GM23338 (cell line): ENCODE data around the gene ADGRB2. TPM values are rescaled to one million over a fixed set of nuclear protein-coding genes. Genes with fewer than 3 reads are reported as not detected.
A peak's percentile ranks its signal among the peaks of the same experiment; 100 is the strongest.

Source experiments
- ATAC-seq: fragments of 200-7000 bp; cut with Tn5 transposase; 3 replicates; pipeline ENCODE4 v1.9.1; 2020
- DNase-seq: peaks from one replicate; pipeline ENCODE4 v3.0.0-alpha.2; 2015; ENCODE audit warnings: low spot score
- H2AFZ ChIP-seq: fragments of 200-600 bp; sonication (generic); 2 replicates; pipeline ENCODE4 v1.8.0; 2016; ENCODE audit warnings: antibody characterized with exemption, mild to moderate bottlenecking, moderate library complexity
- H3F3A ChIP-seq: fragments of 200-600 bp; sonication (generic); replicated peaks from 2 replicates; pipeline ENCODE4 v1.8.0; 2017; ENCODE audit warnings: antibody characterized with exemption, mixed run types, low read depth
- H3K27ac ChIP-seq: fragments of 200-600 bp; sonication (generic); 2 replicates; pipeline ENCODE4 v1.6.1; 2016; ENCODE audit warnings: low read depth
- H3K27me3 ChIP-seq: fragments of 200-600 bp; sonication (generic); 2 replicates; pipeline ENCODE4 v1.8.0; 2016; ENCODE audit warnings: mild to moderate bottlenecking, mixed run types, moderate library complexity; ENCODE audit not compliant: insufficient read depth
- H3K36me3 ChIP-seq: fragments of 200-600 bp; sonication (generic); 2 replicates; pipeline ENCODE4 v1.8.0; 2016; ENCODE audit warnings: mild to moderate bottlenecking; ENCODE audit not compliant: insufficient read depth
- H3K4me1 ChIP-seq: fragments of 200-600 bp; sonication (generic); 2 replicates; pipeline ENCODE4 v1.8.0; 2016; ENCODE audit warnings: mild to moderate bottlenecking, moderate library complexity; ENCODE audit not compliant: insufficient read depth
- H3K4me2 ChIP-seq: fragments of 200-600 bp; sonication (generic); 2 replicates; pipeline ENCODE4 v1.7.1; 2017; ENCODE audit warnings: mixed run types
- H3K4me3 ChIP-seq: fragments of 200-600 bp; sonication (generic); 2 replicates; pipeline ENCODE4 v1.6.1; 2016; ENCODE audit warnings: mixed run types
- H3K79me2 ChIP-seq: fragments of 200-600 bp; sonication (generic); replicated peaks from 2 replicates; pipeline ENCODE4 v1.8.0; 2017; ENCODE audit warnings: mild to moderate bottlenecking; ENCODE audit not compliant: insufficient read depth
- H3K9me2 ChIP-seq: fragments of 200-600 bp; sonication (generic); 2 replicates; pipeline ENCODE4 v1.8.0; 2017; ENCODE audit not compliant: insufficient read depth
- H4K20me1 ChIP-seq: fragments of 200-600 bp; sonication (generic); replicated peaks from 2 replicates; pipeline ENCODE4 v1.8.0; 2017; ENCODE audit warnings: mild to moderate bottlenecking; ENCODE audit not compliant: insufficient read depth
- H3K27ac Mint-ChIP-seq: 2 replicates; pipeline ENCODE4 v1.8.0; 2020; ENCODE audit warnings: inconsistent platforms, mild to moderate bottlenecking, moderate library complexity, mixed read lengths
- H3K27me3 Mint-ChIP-seq: 3 replicates; pipeline ENCODE4 v1.8.0; 2022; ENCODE audit warnings: low read depth, mild to moderate bottlenecking, moderate library complexity, mixed read lengths, inconsistent platforms; ENCODE audit not compliant: insufficient read depth, poor library complexity
- H3K36me3 Mint-ChIP-seq: 3 replicates; pipeline ENCODE4 v1.8.0; 2021; ENCODE audit warnings: low read depth, mild to moderate bottlenecking, inconsistent platforms, moderate library complexity, mixed read lengths
- H3K4me1 Mint-ChIP-seq: 3 replicates; pipeline ENCODE4 v1.8.0; 2020; ENCODE audit warnings: mild to moderate bottlenecking, inconsistent platforms, mixed read lengths
- H3K4me3 Mint-ChIP-seq: 3 replicates; pipeline ENCODE4 v1.8.0; 2021; ENCODE audit warnings: moderate library complexity, mild to moderate bottlenecking, inconsistent platforms, mixed read lengths
- H3K9me3 Mint-ChIP-seq: 3 replicates; pipeline ENCODE4 v1.8.0; 2020; ENCODE audit warnings: moderate library complexity, mild to moderate bottlenecking, inconsistent platforms, mixed read lengths
- CREB1 ChIP-seq: fragments of 250-450 bp; sonication (Bioruptor Pico); IDR thresholded peaks from 2 replicates; pipeline ENCODE4 v1.5.0; 2020; ENCODE audit warnings: low read depth, mild to moderate bottlenecking, moderate library complexity
- EZH2 ChIP-seq: fragments of 200-600 bp; sonication (generic); IDR thresholded peaks from one replicate; pipeline ENCODE4 v1.8.0; 2017; ENCODE audit warnings: antibody characterized with exemption, mild to moderate bottlenecking, low read depth; ENCODE audit not compliant: unreplicated experiment
- NANOG ChIP-seq: IDR thresholded peaks from 2 replicates; pipeline ENCODE4 v1.6.1; 2016; ENCODE audit warnings: antibody characterized with exemption, borderline replicate concordance
- POLR2AphosphoS5 ChIP-seq: IDR thresholded peaks from 2 replicates; pipeline ENCODE4 v1.6.1; 2016; ENCODE audit warnings: antibody characterized with exemption, low read depth
- STAT1 ChIP-seq: IDR thresholded peaks from one replicate; pipeline ENCODE4 v1.6.1; 2016; ENCODE audit warnings: antibody characterized with exemption; ENCODE audit not compliant: unreplicated experiment
- ZNF114 ChIP-seq: fragments of 250-450 bp; sonication (Bioruptor Pico); IDR thresholded peaks from 2 replicates; pipeline ENCODE4 v1.5.0; 2020; ENCODE audit warnings: mild to moderate bottlenecking, moderate library complexity
- ZNF331 ChIP-seq: fragments of 250-450 bp; sonication (Bioruptor Pico); IDR thresholded peaks from 2 replicates; pipeline ENCODE4 v1.5.0; 2020; ENCODE audit warnings: low read depth, mild to moderate bottlenecking, moderate library complexity
- polyA plus RNA-seq: library from polyadenylated mRNA; unstranded; fragments of >200 nt; fragmentation: Nextera tagmentation; extraction: Ambion mirVana; gene quantifications from 2 replicates; pipeline ENCODE4 v1.2.1, GENCODE V29; 2016
- total RNA-seq: library from RNA; depleted of rRNA; stranded (reverse); fragments of >200 nt; shearing (Covaris generic); gene quantifications from 2 replicates; pipeline ENCODE4 v1.2.3, GENCODE V29; 2014
- TF ChIP-seq, protein P1 (sequence below): IDR thresholded peaks from 2 replicates; pipeline ENCODE4 v1.6.1; 2016; ENCODE audit warnings: antibody characterized with exemption
- TF ChIP-seq, protein P2 (sequence below), 2 experiments: fragments of 200-600 bp in 1 of 2; sonication (generic) in 1 of 2; conservative IDR thresholded peaks; 2 replicates each; pipeline versions ENCODE4 v1.5.1 to v1.6.1; 2016 to 2017; ENCODE audit warnings: antibody characterized with exemption in 2 of 2, low read depth in 2 of 2, mild to moderate bottlenecking in 2 of 2, moderate library complexity in 1 of 2
- TF ChIP-seq, protein P3 (sequence below): fragments of 250-450 bp; sonication (Bioruptor Pico); IDR thresholded peaks from 2 replicates; pipeline ENCODE4 v1.5.0; 2020; ENCODE audit warnings: mild to moderate bottlenecking, moderate library complexity
- TF ChIP-seq, protein P4 (sequence below): IDR thresholded peaks from one replicate; pipeline ENCODE4 v1.6.1; 2018; ENCODE audit warnings: antibody characterized with exemption; ENCODE audit not compliant: unreplicated experiment

The ADGRB2 gene
- total and polyA plus RNA-seq, 2 experiments from 2014 or later: 8.0 to 27.8 TPM

DNA sequence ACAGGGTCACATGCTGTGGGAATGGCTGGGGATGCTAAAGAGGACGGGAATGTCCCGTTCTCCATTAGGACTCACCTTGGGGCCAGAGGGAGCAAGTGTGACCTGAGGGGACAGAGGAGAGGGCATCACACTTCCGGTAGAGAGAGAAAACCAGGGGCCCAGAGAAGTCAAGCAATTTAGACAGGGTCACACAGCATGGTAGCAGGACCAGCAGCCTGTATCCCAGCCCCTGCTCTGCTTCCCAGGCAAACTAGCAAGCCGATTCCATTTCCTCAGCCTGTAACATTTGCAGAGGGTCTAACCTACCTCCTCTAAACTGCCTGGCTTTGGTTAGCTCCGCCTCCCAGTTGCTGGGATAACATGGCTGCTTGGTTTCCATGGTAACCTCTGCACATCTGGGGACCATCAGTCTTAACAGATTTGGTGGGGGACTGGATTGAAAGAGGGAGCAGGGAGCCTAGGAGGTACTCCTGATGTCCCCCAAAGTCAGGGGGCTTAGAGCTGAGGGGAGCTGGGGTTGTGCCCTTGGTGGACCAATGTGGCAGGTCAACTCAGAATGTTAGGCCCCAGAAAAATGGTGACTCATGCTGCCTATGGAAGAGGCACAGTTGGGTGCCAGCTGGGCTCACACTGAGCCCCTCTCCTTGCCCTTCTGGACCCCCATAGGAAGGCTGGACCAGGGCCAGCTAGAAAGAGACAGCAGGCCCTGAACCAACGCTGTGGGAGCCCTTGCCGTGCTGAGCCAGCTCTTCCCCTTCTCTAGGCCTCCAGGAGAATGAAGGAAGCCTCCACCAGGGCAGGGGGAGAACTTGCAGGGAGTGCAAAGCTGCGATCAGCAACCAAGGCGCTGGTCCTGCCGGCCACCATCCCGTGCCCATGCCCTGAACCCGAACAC is 69.8 kb downstream of the ADGRB2 start:
- Histone ChIP-seq H3K4me1 (no peaks in the 10 kb centered on the region), H3K4me3 (no peak overlapping the region), H3K79me2 (no peaks in the 10 kb centered on the region), H3K36me3 (no peaks in the 10 kb centered on the region), H3K27ac (no peak overlapping the region), H2AFZ (no peak overlapping the region), H4K20me1 (no peaks in the 10 kb centered on the region), H3K27me3 (no peaks in the 10 kb centered on the region), H3K4me2 (no peak overlapping the region), H3K9me2 (no peaks in the 10 kb centered on the region), H3F3A (no peaks in the 10 kb centered on the region)
- no peak overlapping the region for H3K4me3 Mint-ChIP-seq
- no peak for TF ChIP-seq EZH2
- TF ChIP-seq POLR2AphosphoS5: no peak
- TF ChIP-seq, protein P1, sequence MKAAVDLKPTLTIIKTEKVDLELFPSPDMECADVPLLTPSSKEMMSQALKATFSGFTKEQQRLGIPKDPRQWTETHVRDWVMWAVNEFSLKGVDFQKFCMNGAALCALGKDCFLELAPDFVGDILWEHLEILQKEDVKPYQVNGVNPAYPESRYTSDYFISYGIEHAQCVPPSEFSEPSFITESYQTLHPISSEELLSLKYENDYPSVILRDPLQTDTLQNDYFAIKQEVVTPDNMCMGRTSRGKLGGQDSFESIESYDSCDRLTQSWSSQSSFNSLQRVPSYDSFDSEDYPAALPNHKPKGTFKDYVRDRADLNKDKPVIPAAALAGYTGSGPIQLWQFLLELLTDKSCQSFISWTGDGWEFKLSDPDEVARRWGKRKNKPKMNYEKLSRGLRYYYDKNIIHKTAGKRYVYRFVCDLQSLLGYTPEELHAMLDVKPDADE: no peak
- TF ChIP-seq STAT1: no peak
- TF ChIP-seq, protein P2, sequence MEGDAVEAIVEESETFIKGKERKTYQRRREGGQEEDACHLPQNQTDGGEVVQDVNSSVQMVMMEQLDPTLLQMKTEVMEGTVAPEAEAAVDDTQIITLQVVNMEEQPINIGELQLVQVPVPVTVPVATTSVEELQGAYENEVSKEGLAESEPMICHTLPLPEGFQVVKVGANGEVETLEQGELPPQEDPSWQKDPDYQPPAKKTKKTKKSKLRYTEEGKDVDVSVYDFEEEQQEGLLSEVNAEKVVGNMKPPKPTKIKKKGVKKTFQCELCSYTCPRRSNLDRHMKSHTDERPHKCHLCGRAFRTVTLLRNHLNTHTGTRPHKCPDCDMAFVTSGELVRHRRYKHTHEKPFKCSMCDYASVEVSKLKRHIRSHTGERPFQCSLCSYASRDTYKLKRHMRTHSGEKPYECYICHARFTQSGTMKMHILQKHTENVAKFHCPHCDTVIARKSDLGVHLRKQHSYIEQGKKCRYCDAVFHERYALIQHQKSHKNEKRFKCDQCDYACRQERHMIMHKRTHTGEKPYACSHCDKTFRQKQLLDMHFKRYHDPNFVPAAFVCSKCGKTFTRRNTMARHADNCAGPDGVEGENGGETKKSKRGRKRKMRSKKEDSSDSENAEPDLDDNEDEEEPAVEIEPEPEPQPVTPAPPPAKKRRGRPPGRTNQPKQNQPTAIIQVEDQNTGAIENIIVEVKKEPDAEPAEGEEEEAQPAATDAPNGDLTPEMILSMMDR (conservative IDR thresholded peaks at IDR 0.05; ENCODE audit: low read depth in 2 of 2): no peak
- TF ChIP-seq ZNF331 (CRISPR knock-in tag): no peak
- no peak for TF ChIP-seq CREB1
- TF ChIP-seq, protein P3, sequence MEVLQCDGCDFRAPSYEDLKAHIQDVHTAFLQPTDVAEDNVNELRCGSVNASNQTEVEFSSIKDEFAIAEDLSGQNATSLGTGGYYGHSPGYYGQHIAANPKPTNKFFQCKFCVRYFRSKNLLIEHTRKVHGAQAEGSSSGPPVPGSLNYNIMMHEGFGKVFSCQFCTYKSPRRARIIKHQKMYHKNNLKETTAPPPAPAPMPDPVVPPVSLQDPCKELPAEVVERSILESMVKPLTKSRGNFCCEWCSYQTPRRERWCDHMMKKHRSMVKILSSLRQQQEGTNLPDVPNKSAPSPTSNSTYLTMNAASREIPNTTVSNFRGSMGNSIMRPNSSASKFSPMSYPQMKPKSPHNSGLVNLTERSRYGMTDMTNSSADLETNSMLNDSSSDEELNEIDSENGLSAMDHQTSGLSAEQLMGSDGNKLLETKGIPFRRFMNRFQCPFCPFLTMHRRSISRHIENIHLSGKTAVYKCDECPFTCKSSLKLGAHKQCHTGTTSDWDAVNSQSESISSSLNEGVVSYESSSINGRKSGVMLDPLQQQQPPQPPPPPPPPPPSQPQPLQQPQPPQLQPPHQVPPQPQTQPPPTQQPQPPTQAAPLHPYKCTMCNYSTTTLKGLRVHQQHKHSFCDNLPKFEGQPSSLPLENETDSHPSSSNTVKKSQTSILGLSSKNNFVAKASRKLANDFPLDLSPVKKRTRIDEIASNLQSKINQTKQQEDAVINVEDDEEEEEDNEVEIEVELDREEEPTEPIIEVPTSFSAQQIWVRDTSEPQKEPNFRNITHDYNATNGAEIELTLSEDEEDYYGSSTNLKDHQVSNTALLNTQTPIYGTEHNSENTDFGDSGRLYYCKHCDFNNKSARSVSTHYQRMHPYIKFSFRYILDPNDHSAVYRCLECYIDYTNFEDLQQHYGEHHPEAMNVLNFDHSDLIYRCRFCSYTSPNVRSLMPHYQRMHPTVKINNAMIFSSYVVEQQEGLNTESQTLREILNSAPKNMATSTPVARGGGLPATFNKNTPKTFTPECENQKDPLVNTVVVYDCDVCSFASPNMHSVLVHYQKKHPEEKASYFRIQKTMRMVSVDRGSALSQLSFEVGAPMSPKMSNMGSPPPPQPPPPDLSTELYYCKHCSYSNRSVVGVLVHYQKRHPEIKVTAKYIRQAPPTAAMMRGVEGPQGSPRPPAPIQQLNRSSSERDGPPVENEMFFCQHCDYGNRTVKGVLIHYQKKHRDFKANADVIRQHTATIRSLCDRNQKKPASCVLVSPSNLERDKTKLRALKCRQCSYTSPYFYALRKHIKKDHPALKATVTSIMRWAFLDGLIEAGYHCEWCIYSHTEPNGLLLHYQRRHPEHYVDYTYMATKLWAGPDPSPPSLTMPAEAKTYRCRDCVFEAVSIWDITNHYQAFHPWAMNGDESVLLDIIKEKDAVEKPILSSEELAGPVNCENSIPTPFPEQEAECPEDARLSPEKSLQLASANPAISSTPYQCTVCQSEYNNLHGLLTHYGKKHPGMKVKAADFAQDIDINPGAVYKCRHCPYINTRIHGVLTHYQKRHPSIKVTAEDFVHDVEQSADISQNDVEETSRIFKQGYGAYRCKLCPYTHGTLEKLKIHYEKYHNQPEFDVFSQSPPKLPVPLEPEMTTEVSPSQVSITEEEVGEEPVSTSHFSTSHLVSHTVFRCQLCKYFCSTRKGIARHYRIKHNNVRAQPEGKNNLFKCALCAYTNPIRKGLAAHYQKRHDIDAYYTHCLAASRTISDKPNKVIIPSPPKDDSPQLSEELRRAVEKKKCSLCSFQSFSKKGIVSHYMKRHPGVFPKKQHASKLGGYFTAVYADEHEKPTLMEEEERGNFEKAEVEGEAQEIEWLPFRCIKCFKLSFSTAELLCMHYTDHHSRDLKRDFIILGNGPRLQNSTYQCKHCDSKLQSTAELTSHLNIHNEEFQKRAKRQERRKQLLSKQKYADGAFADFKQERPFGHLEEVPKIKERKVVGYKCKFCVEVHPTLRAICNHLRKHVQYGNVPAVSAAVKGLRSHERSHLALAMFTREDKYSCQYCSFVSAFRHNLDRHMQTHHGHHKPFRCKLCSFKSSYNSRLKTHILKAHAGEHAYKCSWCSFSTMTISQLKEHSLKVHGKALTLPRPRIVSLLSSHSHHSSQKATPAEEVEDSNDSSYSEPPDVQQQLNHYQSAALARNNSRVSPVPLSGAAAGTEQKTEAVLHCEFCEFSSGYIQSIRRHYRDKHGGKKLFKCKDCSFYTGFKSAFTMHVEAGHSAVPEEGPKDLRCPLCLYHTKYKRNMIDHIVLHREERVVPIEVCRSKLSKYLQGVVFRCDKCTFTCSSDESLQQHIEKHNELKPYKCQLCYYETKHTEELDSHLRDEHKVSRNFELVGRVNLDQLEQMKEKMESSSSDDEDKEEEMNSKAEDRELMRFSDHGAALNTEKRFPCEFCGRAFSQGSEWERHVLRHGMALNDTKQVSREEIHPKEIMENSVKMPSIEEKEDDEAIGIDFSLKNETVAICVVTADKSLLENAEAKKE (CRISPR knock-in tag): no peak
- TF ChIP-seq, protein P4, sequence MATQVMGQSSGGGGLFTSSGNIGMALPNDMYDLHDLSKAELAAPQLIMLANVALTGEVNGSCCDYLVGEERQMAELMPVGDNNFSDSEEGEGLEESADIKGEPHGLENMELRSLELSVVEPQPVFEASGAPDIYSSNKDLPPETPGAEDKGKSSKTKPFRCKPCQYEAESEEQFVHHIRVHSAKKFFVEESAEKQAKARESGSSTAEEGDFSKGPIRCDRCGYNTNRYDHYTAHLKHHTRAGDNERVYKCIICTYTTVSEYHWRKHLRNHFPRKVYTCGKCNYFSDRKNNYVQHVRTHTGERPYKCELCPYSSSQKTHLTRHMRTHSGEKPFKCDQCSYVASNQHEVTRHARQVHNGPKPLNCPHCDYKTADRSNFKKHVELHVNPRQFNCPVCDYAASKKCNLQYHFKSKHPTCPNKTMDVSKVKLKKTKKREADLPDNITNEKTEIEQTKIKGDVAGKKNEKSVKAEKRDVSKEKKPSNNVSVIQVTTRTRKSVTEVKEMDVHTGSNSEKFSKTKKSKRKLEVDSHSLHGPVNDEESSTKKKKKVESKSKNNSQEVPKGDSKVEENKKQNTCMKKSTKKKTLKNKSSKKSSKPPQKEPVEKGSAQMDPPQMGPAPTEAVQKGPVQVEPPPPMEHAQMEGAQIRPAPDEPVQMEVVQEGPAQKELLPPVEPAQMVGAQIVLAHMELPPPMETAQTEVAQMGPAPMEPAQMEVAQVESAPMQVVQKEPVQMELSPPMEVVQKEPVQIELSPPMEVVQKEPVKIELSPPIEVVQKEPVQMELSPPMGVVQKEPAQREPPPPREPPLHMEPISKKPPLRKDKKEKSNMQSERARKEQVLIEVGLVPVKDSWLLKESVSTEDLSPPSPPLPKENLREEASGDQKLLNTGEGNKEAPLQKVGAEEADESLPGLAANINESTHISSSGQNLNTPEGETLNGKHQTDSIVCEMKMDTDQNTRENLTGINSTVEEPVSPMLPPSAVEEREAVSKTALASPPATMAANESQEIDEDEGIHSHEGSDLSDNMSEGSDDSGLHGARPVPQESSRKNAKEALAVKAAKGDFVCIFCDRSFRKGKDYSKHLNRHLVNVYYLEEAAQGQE: no peak
- TF ChIP-seq ZNF114 (CRISPR knock-in tag): no peak
- TF ChIP-seq NANOG: no peak
- ATAC-seq (peak; percentile 15; the same call in 1 of the 3 replicates), DNase-seq (peak; percentile 62)
- peaks cover 8% of the 10 kb centered on the region for H3K27me3 Mint-ChIP-seq
- no peak overlapping the region for H3K27ac Mint-ChIP-seq
- peaks cover 22% of the 10 kb centered on the region for H3K4me1 Mint-ChIP-seq
- H3K9me3 Mint-ChIP-seq: no peaks in the 10 kb centered on the region
- H3K36me3 Mint-ChIP-seq: peaks cover 3% of the 10 kb centered on the region; the same call in 1 of the 3 replicates
